ENCODE measurements around the gene SLAMF6. TPM values are rescaled to one million over a fixed set of nuclear protein-coding genes. Genes with fewer than 3 reads are reported as not detected.

Gene SLAMF6
- total RNA-seq, 4 donors from 2014 or later, result 0.60 to 6.7 (median 2.3) TPM; not detected in 1

DNA sequence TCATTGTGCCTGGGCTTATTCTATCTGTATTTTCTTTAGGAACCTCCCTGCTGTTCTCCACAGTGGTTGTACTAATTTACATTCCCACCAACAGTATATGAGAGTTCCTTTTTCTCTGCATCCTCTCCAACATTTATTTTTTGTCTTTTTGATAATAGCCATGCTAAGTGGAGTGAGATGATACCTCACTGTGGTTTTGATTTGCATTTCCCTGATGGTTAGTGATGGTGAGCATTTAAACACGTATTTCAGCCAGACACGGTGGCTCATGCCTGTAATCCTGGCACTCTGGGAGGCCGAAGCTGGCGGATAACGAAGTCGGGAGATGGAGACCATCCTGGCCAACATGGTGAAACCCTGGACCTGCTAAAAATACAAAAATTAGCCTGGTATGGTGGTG is 57.9 kb downstream of the SLAMF6 start:
- H3K9me3 ChIP-seq, result no peaks in the 10 kb centered on the region
- H3K36me3 ChIP-seq, result no peaks in the 10 kb centered on the region
- intact Hi-C loops (cut with DNase I; ENCODE audit: low total_unique reads), result no loop called here
- no peaks in the 10 kb centered on the region for H3K27me3 ChIP-seq
- H3K4me3 ChIP-seq, result no peak overlapping the region
- in situ Hi-C loops (cut with MboI; ENCODE audit: low pct_ligation_motif_present in 1 of 4, low pct_unique_long_range_greater_than_20kb in 1 of 4, low sequenced_read_pairs in 3 of 4), result no loop called here
- H3K27ac ChIP-seq, result no peak overlapping the region
- TF ChIP-seq POLR2AphosphoS5 (IDR thresholded peaks at IDR 0.05), result no peak
- TF ChIP-seq EP300 (IDR thresholded peaks at IDR 0.05; ENCODE audit: low read depth), result no peak
- TF ChIP-seq POLR2A (IDR thresholded peaks at IDR 0.05), result no peak
- no peaks in the 10 kb centered on the region for H3K4me1 ChIP-seq
- 80 to 94% methylated on average over 6 of the region's 6 CpGs for WGBS, 2 donors (ENCODE audit: low coverage in 1 of 2)
- no peak for DNase-seq

DNA sequence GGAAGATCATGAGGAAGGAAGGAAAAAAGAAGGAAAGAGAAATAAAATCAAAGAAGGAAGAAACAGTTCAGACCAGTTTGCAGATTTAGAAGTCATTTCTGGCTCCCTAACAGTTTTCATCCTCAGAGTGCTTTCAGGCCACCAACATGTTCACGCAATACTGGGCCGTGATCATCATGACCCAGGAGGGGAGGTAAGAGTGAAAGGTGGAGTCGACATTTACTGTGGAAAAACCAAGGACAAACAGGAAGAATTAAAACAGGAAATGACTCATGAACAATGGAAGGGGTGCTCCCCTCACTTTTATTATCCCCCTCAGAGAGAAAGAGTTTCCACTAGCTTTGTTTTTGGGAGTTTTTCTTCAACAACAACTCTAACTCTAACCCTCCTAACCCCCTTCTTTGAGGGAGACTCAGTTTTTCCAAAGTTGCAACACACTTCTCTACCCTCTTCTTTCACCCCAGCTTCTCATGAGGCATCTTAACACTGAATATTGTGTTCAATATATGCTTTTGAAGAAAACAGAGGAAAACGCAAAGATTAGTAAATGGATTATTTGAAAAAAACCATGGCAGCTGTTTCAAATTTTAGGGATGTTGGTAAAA is 62.3 kb downstream of the SLAMF6 start:
- H3K27ac ChIP-seq, result no peak overlapping the region

DNA sequence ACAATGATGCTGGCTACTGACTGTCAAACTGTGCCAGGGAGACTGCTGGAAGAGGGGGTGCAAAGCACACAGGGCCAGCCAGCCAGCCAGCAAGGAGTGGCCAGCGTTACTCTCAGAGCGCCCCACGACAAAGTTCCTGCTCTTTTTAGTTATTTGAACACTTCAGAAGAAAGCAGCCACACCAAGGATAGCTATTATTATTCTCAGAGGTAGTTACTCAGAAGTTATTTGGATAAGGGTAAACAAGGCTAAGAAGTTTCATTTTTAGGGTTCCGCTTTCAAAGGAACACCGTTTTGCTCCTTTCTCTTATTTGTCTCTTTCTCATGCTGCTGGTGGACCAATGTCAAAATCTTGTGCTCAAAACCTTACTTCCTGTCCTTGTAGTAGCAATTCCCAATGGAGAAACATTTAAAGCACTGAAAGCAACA is 62.8 kb downstream of the SLAMF6 start:
- no peaks in the 10 kb centered on the region for H3K9me3 ChIP-seq
- WGBS, 2 donors (ENCODE audit: low coverage in 1 of 2), result 72 to 75% methylated on average over 5 of the region's 5 CpGs
- TF ChIP-seq EP300 (IDR thresholded peaks at IDR 0.05; ENCODE audit: low read depth) (no peak), POLR2AphosphoS5 (IDR thresholded peaks at IDR 0.05) (no peak), POLR2A (IDR thresholded peaks at IDR 0.05) (no peak)
- TF ChIP-seq, protein P1, sequence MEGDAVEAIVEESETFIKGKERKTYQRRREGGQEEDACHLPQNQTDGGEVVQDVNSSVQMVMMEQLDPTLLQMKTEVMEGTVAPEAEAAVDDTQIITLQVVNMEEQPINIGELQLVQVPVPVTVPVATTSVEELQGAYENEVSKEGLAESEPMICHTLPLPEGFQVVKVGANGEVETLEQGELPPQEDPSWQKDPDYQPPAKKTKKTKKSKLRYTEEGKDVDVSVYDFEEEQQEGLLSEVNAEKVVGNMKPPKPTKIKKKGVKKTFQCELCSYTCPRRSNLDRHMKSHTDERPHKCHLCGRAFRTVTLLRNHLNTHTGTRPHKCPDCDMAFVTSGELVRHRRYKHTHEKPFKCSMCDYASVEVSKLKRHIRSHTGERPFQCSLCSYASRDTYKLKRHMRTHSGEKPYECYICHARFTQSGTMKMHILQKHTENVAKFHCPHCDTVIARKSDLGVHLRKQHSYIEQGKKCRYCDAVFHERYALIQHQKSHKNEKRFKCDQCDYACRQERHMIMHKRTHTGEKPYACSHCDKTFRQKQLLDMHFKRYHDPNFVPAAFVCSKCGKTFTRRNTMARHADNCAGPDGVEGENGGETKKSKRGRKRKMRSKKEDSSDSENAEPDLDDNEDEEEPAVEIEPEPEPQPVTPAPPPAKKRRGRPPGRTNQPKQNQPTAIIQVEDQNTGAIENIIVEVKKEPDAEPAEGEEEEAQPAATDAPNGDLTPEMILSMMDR (IDR thresholded peaks at IDR 0.05), result no peak
- H3K27me3 ChIP-seq, result no peaks in the 10 kb centered on the region
- no peak overlapping the region for H3K27ac ChIP-seq
- intact Hi-C loops (cut with DNase I; ENCODE audit: low total_unique reads) (no loop called here), in situ Hi-C loops (cut with MboI; ENCODE audit: low pct_ligation_motif_present in 1 of 4, low pct_unique_long_range_greater_than_20kb in 1 of 4, low sequenced_read_pairs in 3 of 4) (no loop called here)
- H3K4me3 ChIP-seq, result no peak overlapping the region
- no peaks in the 10 kb centered on the region for H3K36me3 ChIP-seq
- H3K4me1 ChIP-seq, result no peaks in the 10 kb centered on the region
- DNase-seq, result no peak

More for the DNA sequence above, 62.3 kb downstream of the SLAMF6 start:
- Histone ChIP-seq H3K27me3 (no peaks in the 10 kb centered on the region), H3K9me3 (no peaks in the 10 kb centered on the region), H3K4me1 (no peaks in the 10 kb centered on the region), H3K36me3 (no peaks in the 10 kb centered on the region), H3K4me3 (no peak overlapping the region)
- in situ Hi-C loops (cut with MboI; ENCODE audit: low pct_ligation_motif_present in 1 of 4, low pct_unique_long_range_greater_than_20kb in 1 of 4, low sequenced_read_pairs in 3 of 4) (no loop called here), intact Hi-C loops (cut with DNase I; ENCODE audit: low total_unique reads) (no loop called here)
- TF ChIP-seq, protein P1 (IDR thresholded peaks at IDR 0.05), result no peak
- no peak for TF ChIP-seq EP300 (IDR thresholded peaks at IDR 0.05; ENCODE audit: low read depth)
- no peak for TF ChIP-seq POLR2A (IDR thresholded peaks at IDR 0.05)
- no peak for TF ChIP-seq POLR2AphosphoS5 (IDR thresholded peaks at IDR 0.05)
- DNase-seq, result no peak
- 64 to 70% methylated on average over 4 of the region's 4 CpGs for WGBS, 2 donors (ENCODE audit: low coverage in 1 of 2)

DNA sequence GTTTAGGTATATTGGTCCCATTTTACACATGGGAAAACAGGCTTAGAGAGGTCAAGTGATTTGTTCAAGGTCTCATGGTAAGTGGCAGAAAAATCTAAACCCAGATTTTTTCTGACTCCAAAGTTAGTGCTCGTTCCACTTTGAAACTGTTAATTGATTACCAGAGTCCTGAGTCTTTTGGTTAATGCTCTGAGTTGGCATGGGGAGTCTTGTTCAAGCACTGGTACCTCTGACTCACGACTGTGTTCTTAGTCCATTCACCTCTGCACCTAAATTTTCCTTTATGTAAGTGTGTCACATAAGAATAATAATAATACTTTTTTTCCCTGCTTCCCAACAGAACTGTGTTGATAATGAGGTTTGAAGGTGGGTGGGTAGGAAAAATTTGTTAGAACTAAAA is 63.4 kb downstream of the SLAMF6 start:
- no peak for DNase-seq
- H3K27me3 ChIP-seq, result no peaks in the 10 kb centered on the region
- no peaks in the 10 kb centered on the region for H3K36me3 ChIP-seq
- no peak overlapping the region for H3K4me3 ChIP-seq
- no peaks in the 10 kb centered on the region for H3K4me1 ChIP-seq
- H3K9me3 ChIP-seq, result no peaks in the 10 kb centered on the region
- TF ChIP-seq POLR2A (IDR thresholded peaks at IDR 0.05), result no peak
- TF ChIP-seq EP300 (IDR thresholded peaks at IDR 0.05; ENCODE audit: low read depth), result no peak
- TF ChIP-seq, protein P1 (IDR thresholded peaks at IDR 0.05), result no peak
- TF ChIP-seq POLR2AphosphoS5 (IDR thresholded peaks at IDR 0.05), result no peak
- in situ Hi-C loops (cut with MboI; ENCODE audit: low pct_ligation_motif_present in 1 of 4, low pct_unique_long_range_greater_than_20kb in 1 of 4, low sequenced_read_pairs in 3 of 4) (no loop called here), intact Hi-C loops (cut with DNase I; ENCODE audit: low total_unique reads) (no loop called here)
- no peak overlapping the region for H3K27ac ChIP-seq
- 73 to 90% methylated on average over 2 of the region's 2 CpGs for WGBS, 2 donors (ENCODE audit: low coverage in 1 of 2)

DNA sequence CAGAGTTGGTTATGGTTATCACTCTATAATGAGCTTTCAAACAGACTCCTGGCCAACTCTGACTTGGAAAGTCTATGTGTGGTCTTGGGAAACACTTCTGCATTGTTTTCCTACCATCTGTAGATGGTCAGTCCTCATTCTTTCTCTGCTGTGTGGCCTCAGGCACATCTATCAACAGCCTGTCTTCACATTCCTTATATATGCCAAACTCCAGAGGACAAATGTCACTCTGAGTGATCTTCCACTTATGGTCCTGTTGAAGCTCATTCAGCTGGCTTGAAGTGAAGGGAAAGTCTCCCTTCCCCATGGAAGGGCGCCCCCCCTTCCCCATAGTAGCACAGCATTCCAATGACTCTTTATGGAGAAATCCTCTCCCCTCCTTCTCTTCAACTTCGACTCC is 64.0 kb downstream of the SLAMF6 start:
- no peak for DNase-seq
- WGBS, 2 donors (ENCODE audit: low coverage in 1 of 2), result 50 to 68% methylated on average over 1 to 2 of the region's 2 CpGs
- Histone ChIP-seq H3K27ac (no peak overlapping the region), H3K27me3 (no peaks in the 10 kb centered on the region), H3K4me3 (no peak overlapping the region), H3K4me1 (no peaks in the 10 kb centered on the region), H3K36me3 (no peaks in the 10 kb centered on the region), H3K9me3 (no peaks in the 10 kb centered on the region)
- TF ChIP-seq, protein P1 (IDR thresholded peaks at IDR 0.05), result no peak
- TF ChIP-seq EP300 (IDR thresholded peaks at IDR 0.05; ENCODE audit: low read depth) (no peak), POLR2A (IDR thresholded peaks at IDR 0.05) (no peak), POLR2AphosphoS5 (IDR thresholded peaks at IDR 0.05) (no peak)
- in situ Hi-C loops (cut with MboI; ENCODE audit: low pct_ligation_motif_present in 1 of 4, low pct_unique_long_range_greater_than_20kb in 1 of 4, low sequenced_read_pairs in 3 of 4) (no loop called here), intact Hi-C loops (cut with DNase I; ENCODE audit: low total_unique reads) (no loop called here)
